Heart left ventricle (tissue), 13 donors: ENCODE measurements around the gene NLGN4Y.

Source experiments
- CTCF ChIP-seq, 12 donors: fragments of 200-600 bp; sonication (generic) in 4 of 12; IDR thresholded peaks; one replicate each; pipeline versions ENCODE4 v1.5.0 to v1.8.0; 2018 to 2022; ENCODE audit warnings: antibody characterized with exemption in 12 of 12, mild to moderate bottlenecking in 5 of 12
- POLR2A ChIP-seq, 2 donors: fragments of 450-650 bp; IDR thresholded peaks; one replicate each; pipeline ENCODE4 v1.6.1; 2017; ENCODE audit warnings: antibody characterized with exemption in 2 of 2, mild to moderate bottlenecking in 2 of 2, moderate library complexity in 2 of 2
- donor health status: ischemic (EF 13 %, LVEDD 7.1; RV severe dilation, severe dysfunction).
- donor health status: DM: no; HTN: yes; CAD: no.
- donor health status: DM: no; HTN: no; CAD: no.
- donor health status: ischemic (EF 25% LVEDD 6.9; RV normal size, moderate dysfunction).
- donor health status: ischemic (EF 25% LVEDD 5.7; RV mildly dilated, moderate dysfunction).
- donor health status: ischemic (EF 35%, LVEDD 5.7; RV mildly dilated, moderate dysfunction).
- donor health status: nonischemic (EF 11% LVEDD 7.7; RV severe dilation, severe dysfunction).
- donor health status: DM: yes; HTN: yes; CAD: no.
- donor health status: PGD.
- donor health status: ischemic (EF 29% LVEDD 5.4; RV normal size, mild dysfunction).
- donor health status: nonischemic (EF 23%, LVEDD 6.1; RV moderate dilation, normal function).

- TF ChIP-seq POLR2A (IDR thresholded peaks at IDR 0.05) (no peak), CTCF (IDR thresholded peaks at IDR 0.05) (no peak)
These were observed 224.0 kb downstream of the NLGN4Y start for GRCh38 chrY:14748329-14748728.
